ENCODE results near the gene LINGO1.

GRCh38 chr15:77568014-77568972 lies 64.4 kb downstream of the LINGO1 start:
- no peak for TF ChIP-seq CTCF (IDR thresholded peaks at IDR 0.05)
- TF ChIP-seq ZNF512 (CRISPR knock-in tag; IDR thresholded peaks at IDR 0.05; ENCODE audit: borderline replicate concordance) = no peak
- TF ChIP-seq E2F4 (CRISPR knock-in tag; IDR thresholded peaks at IDR 0.05; ENCODE audit: borderline replicate concordance, low read depth) = no peak

Data from WTC11 (cell line).